ENCODE data around the gene SELENOW. TPM values are rescaled to one million over a fixed set of nuclear protein-coding genes. Genes with fewer than 3 reads are reported as not detected.
"Not testable (repeated sequence)": the region's sequence is repeated elsewhere in the genome, so short reads cannot be mapped to it uniquely, and the experiment has no call there.

The SELENOW gene
- total RNA-seq, 1 donor from 2014 or later = 117 TPM

GRCh38 chr19:47797996-47798903 lies 19.7 kb downstream of the SELENOW start:
- no peaks in the 10 kb centered on the region for H3K4me1 Mint-ChIP-seq (ENCODE audit: unreplicated experiment)
- peaks cover 13% of the 10 kb centered on the region for H3K27me3 Mint-ChIP-seq
- no peaks in the 10 kb centered on the region for H3K9me3 Mint-ChIP-seq
- no peaks in the 10 kb centered on the region for H3K36me3 Mint-ChIP-seq
- no peak for TF ChIP-seq CTCF (conservative IDR thresholded peaks at IDR 0.05)
- no peak overlapping the region for H3K27ac Mint-ChIP-seq
- no peak for DNase-seq (ENCODE audit: extremely low spot score, unreplicated experiment)
- no peak overlapping the region for H3K4me3 Mint-ChIP-seq

GRCh38 chr19:47798904-47799266 lies 20.4 kb downstream of the SELENOW start:
- Mint-ChIP-seq H3K4me3 (no peak overlapping the region), H3K4me1 (ENCODE audit: unreplicated experiment) (no peaks in the 10 kb centered on the region), H3K27ac (no peak overlapping the region), H3K9me3 (no peaks in the 10 kb centered on the region), H3K36me3 (no peaks in the 10 kb centered on the region), H3K27me3 (peaks cover 13% of the 10 kb centered on the region)
- no peak for TF ChIP-seq CTCF (conservative IDR thresholded peaks at IDR 0.05)
- DNase-seq (ENCODE audit: extremely low spot score, unreplicated experiment) = no peak

DNA sequence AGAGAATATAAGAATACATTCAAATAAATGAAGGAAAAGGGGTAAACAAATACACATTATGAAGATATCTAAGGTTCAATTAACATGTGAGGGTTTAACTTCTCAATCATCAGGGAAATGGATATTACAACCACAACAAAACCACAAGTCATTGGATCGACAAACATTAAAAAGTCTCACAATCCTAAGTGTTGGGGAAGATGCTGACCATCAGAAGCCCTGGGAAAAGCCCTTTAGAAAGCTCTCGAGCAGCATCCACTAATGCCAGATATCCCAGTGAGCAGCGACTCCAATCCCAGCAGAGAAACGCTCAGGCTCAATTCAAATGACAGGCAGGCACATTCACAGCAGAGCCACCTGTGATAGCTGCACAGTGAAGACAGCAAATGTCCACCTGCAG lies 22.8 kb downstream of the SELENOW start:
- H3K9me3 Mint-ChIP-seq = no peaks in the 10 kb centered on the region
- H3K4me3 Mint-ChIP-seq = no peak overlapping the region
- no peaks in the 10 kb centered on the region for H3K36me3 Mint-ChIP-seq
- no peak overlapping the region for H3K27ac Mint-ChIP-seq
- peaks cover 13% of the 10 kb centered on the region for H3K27me3 Mint-ChIP-seq
- TF ChIP-seq CTCF (conservative IDR thresholded peaks at IDR 0.05) = no peak
- no peak for DNase-seq (ENCODE audit: extremely low spot score, unreplicated experiment)
- H3K4me1 Mint-ChIP-seq (ENCODE audit: unreplicated experiment) = no peaks in the 10 kb centered on the region

DNA sequence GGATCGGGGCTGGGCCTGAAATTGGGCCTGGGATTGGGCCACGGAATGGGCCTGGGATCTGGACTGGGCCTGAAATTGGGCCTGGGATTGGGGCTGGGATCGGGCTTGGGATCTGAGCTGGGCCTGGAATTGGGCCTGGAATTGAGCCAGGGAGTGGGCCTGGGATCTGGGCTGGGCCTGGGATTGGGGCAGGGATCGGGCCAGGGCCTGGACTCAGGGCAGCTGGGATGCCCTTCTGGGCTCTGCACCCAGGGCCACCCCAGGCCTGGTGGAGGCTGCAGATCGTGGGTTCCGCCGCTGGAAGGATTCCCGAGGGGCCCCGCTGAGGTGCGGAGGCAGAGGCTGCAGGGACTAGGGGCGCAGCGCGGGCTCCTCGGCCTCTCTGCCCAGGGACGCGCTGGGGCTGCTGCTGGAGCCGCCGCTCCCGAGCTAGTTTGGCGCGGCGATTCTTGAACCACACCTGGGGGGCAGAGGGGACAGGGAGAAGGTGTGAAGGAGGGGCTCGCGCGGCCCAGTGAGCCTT lies 24.1 kb downstream of the SELENOW start:
- no peak overlapping the region for H3K27ac Mint-ChIP-seq
- H3K9me3 Mint-ChIP-seq = no peaks in the 10 kb centered on the region
- H3K4me1 Mint-ChIP-seq (ENCODE audit: unreplicated experiment) = no peaks in the 10 kb centered on the region
- DNase-seq (ENCODE audit: extremely low spot score, unreplicated experiment) = no peak
- no peaks in the 10 kb centered on the region for H3K36me3 Mint-ChIP-seq
- TF ChIP-seq CTCF (conservative IDR thresholded peaks at IDR 0.05) = no peak
- no peak overlapping the region for H3K4me3 Mint-ChIP-seq
- peaks cover 13% of the 10 kb centered on the region for H3K27me3 Mint-ChIP-seq

GRCh38 chr19:47803148-47803547 lies 24.6 kb downstream of the SELENOW start:
- not testable (repeated sequence) for H3K27me3 Mint-ChIP-seq; H3K9me3 Mint-ChIP-seq; H3K4me3 Mint-ChIP-seq; H3K27ac Mint-ChIP-seq; H3K36me3 Mint-ChIP-seq; DNase-seq (ENCODE audit: extremely low spot score, unreplicated experiment); H3K4me1 Mint-ChIP-seq (ENCODE audit: unreplicated experiment)

GRCh38 chr19:47803671-47804070 lies 25.2 kb downstream of the SELENOW start:
- not testable (repeated sequence) for H3K4me3 Mint-ChIP-seq; DNase-seq (ENCODE audit: extremely low spot score, unreplicated experiment); H3K4me1 Mint-ChIP-seq (ENCODE audit: unreplicated experiment); H3K9me3 Mint-ChIP-seq; H3K27me3 Mint-ChIP-seq; H3K27ac Mint-ChIP-seq; H3K36me3 Mint-ChIP-seq

GRCh38 chr19:47804451-47804850 lies 25.9 kb downstream of the SELENOW start, which contains the start of gene TPRX1:
TSS of gene TPRX1 (minus strand) at chr19:47804551. CDS start at chr19:47804539, 12 bp downstream.
- not testable (repeated sequence) for H3K9me3 Mint-ChIP-seq; H3K4me1 Mint-ChIP-seq (ENCODE audit: unreplicated experiment); H3K36me3 Mint-ChIP-seq; H3K27me3 Mint-ChIP-seq; DNase-seq (ENCODE audit: extremely low spot score, unreplicated experiment); H3K27ac Mint-ChIP-seq; H3K4me3 Mint-ChIP-seq
